AG09309 (cell line): ENCODE data around the gene CELF4.

Experiments
- DNase-seq: peaks from one replicate; pipeline ENCODE4 v3.0.0-alpha.2; 2010; ENCODE audit warnings: low read depth
- H3K4me3 ChIP-seq: 2 replicates; pipeline ENCODE4 v1.5.1; 2011; ENCODE audit warnings: mild to moderate bottlenecking, low read depth, low read length, moderate library complexity; ENCODE audit not compliant: control insufficient read depth
- TF ChIP-seq, protein P1 (sequence below): IDR thresholded peaks from 2 replicates; pipeline ENCODE4 v1.5.1; 2011; ENCODE audit warnings: mild to moderate bottlenecking, low read depth, low read length, inconsistent platforms; ENCODE audit not compliant: insufficient read depth, control insufficient read depth; ENCODE audit errors: missing control alignments

The CELF4 gene

DNA sequence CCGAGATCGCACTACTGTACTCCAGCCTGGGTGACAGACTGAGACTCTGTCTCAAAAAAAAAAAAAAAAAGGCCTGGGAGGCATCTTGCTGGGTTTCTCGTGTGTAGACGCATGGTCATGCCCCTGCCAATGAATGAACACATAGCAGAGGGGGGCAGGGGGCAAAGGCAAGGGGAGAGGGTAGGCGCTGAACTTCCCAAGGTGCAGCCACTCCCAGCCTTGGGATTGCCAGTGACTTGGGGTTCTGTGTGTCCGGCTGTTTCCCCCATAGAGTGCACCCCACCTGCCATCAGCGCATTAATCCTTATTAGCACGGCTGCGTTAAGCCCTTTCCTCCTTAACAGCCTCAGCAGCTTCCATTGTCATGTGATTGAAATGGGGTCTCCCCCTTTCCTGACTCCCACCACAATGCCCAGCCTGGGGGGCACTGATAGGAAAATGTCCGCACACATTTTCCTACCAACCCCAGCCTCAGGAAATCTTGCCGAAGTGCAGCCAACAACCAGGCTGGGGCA is 225.8 kb downstream of the CELF4 start:
- TF ChIP-seq, protein P1, sequence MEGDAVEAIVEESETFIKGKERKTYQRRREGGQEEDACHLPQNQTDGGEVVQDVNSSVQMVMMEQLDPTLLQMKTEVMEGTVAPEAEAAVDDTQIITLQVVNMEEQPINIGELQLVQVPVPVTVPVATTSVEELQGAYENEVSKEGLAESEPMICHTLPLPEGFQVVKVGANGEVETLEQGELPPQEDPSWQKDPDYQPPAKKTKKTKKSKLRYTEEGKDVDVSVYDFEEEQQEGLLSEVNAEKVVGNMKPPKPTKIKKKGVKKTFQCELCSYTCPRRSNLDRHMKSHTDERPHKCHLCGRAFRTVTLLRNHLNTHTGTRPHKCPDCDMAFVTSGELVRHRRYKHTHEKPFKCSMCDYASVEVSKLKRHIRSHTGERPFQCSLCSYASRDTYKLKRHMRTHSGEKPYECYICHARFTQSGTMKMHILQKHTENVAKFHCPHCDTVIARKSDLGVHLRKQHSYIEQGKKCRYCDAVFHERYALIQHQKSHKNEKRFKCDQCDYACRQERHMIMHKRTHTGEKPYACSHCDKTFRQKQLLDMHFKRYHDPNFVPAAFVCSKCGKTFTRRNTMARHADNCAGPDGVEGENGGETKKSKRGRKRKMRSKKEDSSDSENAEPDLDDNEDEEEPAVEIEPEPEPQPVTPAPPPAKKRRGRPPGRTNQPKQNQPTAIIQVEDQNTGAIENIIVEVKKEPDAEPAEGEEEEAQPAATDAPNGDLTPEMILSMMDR: no peak
- no peak for DNase-seq
- H3K4me3 ChIP-seq: no peak overlapping the region

DNA sequence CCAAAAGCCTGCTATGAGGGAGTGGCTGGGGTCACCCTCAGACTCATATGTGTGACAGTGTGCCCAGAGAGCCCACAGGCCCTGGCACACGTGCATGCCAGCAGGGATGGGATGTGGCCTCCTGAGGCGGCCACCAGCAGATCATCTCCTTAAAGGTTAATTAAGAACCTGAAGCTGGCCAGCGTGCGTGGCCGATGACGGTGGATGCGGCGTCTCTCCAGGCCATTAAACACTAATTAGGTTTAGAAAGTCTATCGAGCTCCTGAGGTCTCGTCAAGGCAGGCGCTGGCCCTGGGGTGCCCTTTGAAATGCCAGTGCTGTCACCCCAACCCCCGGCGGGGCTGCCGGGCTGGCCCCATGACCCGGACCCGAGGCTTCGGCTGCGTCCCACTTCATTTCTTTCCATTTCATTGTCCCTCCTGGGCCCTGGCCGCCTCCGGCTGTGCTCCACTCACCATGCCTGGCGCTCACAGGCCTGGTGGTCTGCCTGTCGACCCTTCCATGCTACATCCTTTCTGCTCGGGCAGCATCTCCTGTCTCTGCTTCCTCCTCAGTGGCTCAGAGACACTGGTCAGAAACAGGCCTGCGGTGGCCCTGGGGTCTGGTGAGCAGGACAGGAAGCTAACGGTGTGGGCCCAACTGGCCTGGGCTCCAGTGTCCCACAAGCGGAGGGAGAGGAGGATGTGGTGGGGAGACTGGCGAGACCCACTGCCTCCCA is 228.9 kb downstream of the CELF4 start:
- TF ChIP-seq, protein P1: no peak
- DNase-seq: no peak
- no peak overlapping the region for H3K4me3 ChIP-seq

DNA sequence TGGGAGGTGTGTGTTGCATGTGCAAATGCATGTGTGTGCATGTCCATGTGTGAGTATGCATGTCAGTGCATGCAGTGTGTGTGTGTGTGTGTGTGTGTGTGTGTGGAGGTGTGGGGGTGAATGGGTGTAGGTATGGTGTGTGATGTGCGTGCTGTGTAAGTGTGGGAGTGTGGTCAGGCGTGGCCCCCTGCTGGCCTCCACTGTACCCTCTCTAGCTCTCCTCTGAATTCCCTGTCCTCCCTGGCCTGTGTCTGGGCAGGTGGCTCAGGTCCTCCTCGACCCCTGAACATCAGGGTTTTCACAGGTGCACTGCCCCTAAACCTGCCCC is 230.2 kb downstream of the CELF4 start:
- TF ChIP-seq, protein P1: peak; percentile 29
- H3K4me3 ChIP-seq: no peak overlapping the region
- no peak for DNase-seq

DNA sequence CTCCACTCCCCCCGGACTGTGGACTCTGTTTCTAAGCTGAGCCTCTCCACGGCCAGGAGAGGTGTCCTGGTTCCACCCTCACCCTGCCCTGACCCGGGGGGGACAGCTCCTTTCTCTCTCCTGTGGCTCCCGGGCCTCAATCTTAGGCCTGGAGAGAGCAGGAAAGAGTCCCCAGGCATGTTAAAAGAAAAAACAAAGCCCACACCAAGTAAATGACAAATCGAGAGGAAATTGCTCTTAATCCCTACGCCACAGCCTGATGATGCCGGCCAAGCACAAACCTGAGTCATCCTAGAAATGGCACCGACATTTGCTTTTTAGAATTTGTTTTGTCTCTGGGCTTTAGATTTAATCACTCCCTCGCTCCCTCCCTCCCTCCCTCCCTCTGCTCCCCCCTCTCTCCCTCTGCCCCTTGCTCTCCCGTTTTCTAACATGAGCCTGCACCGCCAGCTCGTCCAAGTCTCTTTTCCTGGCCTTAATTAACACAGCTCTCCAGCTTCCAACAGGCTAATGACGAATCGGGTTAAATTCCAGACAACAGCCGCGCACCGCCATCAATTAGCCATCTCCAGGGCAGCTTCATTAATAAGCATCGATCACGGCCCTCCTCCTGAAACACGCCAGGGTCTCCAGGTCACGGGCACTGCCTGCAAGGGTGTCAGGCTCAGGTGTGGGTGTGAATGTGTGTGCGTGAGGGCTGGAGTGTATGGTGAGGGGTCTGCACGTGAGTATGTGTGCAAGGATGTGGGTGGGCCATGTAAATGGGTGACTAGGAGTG is 230.8 kb downstream of the CELF4 start:
- no peak overlapping the region for H3K4me3 ChIP-seq
- TF ChIP-seq, protein P1: no peak
- peak; percentile 20 for DNase-seq

DNA sequence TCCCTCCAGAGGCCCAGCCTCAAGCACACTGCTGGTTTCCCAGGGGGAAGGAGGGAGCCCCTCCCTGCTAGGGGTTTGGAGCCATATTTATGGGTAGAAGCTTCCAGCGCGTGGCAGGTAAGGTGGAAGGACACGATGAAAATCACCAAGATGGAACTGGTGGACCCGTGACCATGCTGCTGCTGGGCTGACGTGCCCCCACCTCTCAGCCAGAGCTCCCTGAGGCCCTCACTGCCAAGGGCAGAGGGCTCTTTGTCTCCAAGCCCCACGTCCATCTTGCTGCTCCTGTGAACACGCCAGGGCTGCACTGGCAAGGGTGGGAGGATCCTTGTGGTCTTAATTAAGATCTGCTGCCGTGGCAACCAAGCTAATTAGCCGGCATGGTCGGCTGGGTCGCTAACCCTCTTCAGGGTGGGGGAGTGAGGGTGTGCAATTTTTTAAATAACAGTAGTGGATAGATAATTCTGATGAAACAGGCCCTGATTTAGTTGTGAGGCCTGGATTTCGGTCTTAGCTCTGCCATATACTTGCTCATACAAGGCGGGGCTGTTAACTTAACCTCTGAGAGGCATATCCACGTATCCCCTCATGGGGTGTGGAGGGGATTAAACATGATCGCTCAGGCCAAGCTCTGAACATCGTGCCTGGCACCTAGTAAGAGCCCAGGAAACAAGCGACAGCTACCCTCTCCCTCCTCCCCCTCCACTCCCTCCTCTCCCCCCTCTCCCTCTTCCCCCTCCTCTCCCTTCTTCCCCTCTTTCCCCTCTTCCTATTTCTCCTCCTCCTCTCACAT is 232.8 kb downstream of the CELF4 start:
- no peak overlapping the region for H3K4me3 ChIP-seq
- TF ChIP-seq, protein P1: no peak
- no peak for DNase-seq

DNA sequence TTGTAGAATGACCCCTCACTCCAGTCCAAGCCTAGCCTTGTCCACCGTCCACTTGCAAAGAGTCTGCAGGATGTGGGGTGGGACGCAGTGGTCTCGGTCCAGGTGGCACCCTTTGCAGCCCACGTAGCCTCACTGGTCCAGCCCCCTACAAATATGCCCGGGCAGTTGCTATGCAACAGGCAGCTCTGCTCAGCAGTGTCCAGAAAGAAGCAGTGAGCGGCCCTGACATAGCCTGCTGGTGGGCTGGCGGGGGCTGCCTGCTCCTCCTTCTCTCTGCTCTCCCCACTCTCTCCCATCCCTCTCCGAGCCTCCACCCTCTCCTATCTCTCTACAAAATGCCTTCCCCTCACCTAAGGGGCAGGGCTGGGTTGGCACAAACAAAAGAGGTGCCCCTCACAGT is 233.4 kb downstream of the CELF4 start:
- TF ChIP-seq, protein P1: no peak
- no peak overlapping the region for H3K4me3 ChIP-seq
- no peak for DNase-seq
